Measurements from ENCODE around the gene MED15.

DNA sequence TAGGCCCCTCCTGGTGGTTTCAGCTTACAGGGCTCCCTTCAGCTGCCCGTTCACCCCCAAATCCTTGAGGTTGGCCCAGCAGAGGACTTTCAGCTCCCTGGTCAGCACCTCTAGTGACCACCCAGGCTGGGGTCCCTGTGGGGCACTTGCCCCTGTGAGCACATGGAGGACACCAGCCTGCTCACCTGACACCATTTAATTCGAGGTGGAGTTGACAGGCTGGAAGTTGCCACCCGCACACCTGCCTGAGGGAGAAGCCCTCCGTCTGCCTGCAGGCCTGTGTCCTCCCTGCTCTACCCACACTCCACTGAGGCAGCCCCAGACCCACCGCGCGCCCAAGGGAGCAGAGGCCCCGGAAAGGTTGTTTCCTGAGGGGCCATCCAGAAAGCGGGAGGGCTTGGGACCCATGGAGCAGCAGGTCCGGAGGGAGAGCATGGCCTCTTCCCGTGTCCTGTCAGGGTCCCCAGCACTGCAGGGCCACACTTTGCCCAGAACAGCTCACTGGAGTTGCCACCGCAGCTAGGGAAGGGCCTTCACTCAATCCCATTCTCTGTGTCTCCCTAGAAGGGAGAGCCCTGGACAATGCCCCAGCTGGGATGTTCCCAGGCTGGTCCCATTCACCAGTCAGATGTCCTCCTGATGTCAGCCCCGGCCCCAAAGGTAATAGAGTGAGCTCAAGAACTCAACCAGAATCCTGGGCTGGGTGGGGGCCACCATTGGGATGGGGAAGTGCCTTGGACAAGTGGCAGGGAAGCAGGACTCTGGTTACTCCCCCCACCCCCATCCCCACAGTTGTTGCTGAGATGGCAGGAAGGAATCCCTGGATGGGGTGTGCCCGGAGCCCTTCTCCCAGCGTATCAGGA is 82.4 kb downstream of the MED15 start:
- TF ChIP-seq, protein P1, sequence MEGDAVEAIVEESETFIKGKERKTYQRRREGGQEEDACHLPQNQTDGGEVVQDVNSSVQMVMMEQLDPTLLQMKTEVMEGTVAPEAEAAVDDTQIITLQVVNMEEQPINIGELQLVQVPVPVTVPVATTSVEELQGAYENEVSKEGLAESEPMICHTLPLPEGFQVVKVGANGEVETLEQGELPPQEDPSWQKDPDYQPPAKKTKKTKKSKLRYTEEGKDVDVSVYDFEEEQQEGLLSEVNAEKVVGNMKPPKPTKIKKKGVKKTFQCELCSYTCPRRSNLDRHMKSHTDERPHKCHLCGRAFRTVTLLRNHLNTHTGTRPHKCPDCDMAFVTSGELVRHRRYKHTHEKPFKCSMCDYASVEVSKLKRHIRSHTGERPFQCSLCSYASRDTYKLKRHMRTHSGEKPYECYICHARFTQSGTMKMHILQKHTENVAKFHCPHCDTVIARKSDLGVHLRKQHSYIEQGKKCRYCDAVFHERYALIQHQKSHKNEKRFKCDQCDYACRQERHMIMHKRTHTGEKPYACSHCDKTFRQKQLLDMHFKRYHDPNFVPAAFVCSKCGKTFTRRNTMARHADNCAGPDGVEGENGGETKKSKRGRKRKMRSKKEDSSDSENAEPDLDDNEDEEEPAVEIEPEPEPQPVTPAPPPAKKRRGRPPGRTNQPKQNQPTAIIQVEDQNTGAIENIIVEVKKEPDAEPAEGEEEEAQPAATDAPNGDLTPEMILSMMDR (IDR thresholded peaks at IDR 0.05): no peak
- TF ChIP-seq POLR2A (IDR thresholded peaks at IDR 0.05): no peak
